ENCODE measurements around the gene ACAD9.
A peak's percentile ranks its signal among the peaks of the same experiment; 100 is the strongest.
"Not testable (repeated sequence)": the region's sequence is repeated elsewhere in the genome, so short reads cannot be mapped to it uniquely, and the experiment has no call there.

Gene ACAD9

DNA sequence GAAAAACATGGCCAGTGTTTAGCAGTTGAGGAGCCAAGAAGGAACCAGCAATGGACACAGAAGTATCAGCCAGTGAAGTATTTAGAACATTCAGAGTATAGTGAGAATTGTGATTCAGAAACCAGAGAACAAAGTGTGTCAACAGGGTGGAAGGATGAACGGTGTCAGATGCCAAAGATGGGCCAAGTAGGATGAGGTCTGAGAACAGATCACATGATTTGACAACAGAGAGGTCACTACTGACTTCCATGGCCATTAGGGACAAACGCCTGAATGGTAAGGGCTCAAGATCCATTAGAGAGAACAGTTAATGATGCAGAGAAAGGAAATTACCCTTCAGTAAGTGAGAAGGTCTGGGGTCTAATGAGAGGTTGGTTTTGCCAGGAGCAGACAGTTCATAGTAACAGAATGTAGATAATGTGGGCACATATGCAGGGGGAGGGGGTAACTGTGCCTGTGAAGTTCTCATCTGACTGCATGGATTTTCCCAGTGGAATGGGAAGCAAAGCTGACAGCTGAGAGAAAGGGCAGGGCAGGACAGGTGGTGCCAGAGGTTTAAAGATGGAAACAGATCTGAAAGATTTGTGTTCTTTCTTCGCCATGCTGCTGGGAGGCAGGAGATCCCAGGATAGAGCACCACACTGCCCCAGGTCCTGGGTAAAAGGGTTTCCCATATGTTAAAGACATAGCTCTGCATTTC is 4.8 kb upstream of the ACAD9 start:
- Histone ChIP-seq H3K36me3 (no peaks in the 10 kb centered on the region), H3K9me3 (no peaks in the 10 kb centered on the region)
- TF ChIP-seq, protein P1, sequence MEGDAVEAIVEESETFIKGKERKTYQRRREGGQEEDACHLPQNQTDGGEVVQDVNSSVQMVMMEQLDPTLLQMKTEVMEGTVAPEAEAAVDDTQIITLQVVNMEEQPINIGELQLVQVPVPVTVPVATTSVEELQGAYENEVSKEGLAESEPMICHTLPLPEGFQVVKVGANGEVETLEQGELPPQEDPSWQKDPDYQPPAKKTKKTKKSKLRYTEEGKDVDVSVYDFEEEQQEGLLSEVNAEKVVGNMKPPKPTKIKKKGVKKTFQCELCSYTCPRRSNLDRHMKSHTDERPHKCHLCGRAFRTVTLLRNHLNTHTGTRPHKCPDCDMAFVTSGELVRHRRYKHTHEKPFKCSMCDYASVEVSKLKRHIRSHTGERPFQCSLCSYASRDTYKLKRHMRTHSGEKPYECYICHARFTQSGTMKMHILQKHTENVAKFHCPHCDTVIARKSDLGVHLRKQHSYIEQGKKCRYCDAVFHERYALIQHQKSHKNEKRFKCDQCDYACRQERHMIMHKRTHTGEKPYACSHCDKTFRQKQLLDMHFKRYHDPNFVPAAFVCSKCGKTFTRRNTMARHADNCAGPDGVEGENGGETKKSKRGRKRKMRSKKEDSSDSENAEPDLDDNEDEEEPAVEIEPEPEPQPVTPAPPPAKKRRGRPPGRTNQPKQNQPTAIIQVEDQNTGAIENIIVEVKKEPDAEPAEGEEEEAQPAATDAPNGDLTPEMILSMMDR (IDR thresholded peaks at IDR 0.05; ENCODE audit: low read depth, low read length) = no peak

DNA sequence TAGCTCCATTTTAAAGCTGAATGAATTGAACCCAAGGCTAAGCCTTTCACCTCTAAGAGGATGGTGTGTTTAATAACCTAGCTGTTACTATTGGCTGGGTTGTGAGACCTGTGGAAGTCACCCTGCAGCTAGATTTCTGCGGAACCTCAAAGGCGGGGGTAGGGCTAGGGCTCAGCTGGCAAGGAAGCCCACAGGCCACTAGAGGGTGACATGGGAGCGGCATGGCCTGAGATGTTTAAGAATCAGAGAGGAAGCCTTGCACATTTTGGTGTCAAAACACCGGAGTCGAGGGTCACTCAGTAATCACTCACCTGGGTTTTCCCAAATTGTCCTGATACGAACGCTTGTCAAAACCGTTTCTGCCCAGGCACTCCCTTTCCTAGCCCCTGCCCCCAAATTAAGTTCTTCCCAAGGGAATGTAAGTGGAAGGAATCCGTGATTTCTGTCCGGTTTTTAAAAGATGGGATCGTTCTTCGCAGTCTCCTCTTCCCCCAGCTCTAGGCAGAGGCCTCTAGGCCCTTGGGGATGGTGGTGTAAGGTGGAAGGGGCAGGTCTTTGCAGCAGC is 3.8 kb upstream of the ACAD9 start:
- Histone ChIP-seq H3K4me3 (ENCODE audit: low read depth, low read length) (peak overlapping the region; percentile 38), H3K36me3 (no peaks in the 10 kb centered on the region), H3K9me3 (no peaks in the 10 kb centered on the region), H3K27me3 (no peaks in the 10 kb centered on the region), H3K4me1 (no peaks in the 10 kb centered on the region; the same call in 1 of the 2 replicates)
- peak; percentile 74 for DNase-seq
- TF ChIP-seq, protein P1 (IDR thresholded peaks at IDR 0.05; ENCODE audit: low read depth, low read length) = peak; percentile 90

More for the DNA sequence above, 4.8 kb upstream of the ACAD9 start:
- no peaks in the 10 kb centered on the region for H3K27me3 ChIP-seq
- no peaks in the 10 kb centered on the region; the same call in 1 of the 2 replicates for H3K4me1 ChIP-seq
- no peak for DNase-seq
- no peak overlapping the region for H3K4me3 ChIP-seq (ENCODE audit: low read depth, low read length)

GRCh38 chr3:128878011-128878457 is 1.4 kb upstream of the ACAD9 start:
- TF ChIP-seq, protein P1 (IDR thresholded peaks at IDR 0.05; ENCODE audit: low read depth, low read length) = no peak
- DNase-seq = no peak
- H3K4me1 ChIP-seq = no peaks in the 10 kb centered on the region; the same call in 1 of the 2 replicates

GRCh38 chr3:128878556-128879124 is 780 bp upstream of the ACAD9 start:
- Histone ChIP-seq H3K4me3 (ENCODE audit: low read depth, low read length) (peak overlapping the region; percentile 96), H3K4me1 (no peaks in the 10 kb centered on the region; the same call in 1 of the 2 replicates), H3K9me3 (no peaks in the 10 kb centered on the region), H3K36me3 (peaks cover 7% of the 10 kb centered on the region), H3K27me3 (no peaks in the 10 kb centered on the region)
- no peak for DNase-seq
- TF ChIP-seq, protein P1 (IDR thresholded peaks at IDR 0.05; ENCODE audit: low read depth, low read length) = no peak

More at GRCh38 chr3:128878011-128878457, 1.4 kb upstream of the ACAD9 start:
- H3K4me3 ChIP-seq (ENCODE audit: low read depth, low read length) = peak overlapping the region; percentile 96
- no peaks in the 10 kb centered on the region for H3K9me3 ChIP-seq
- no peaks in the 10 kb centered on the region for H3K27me3 ChIP-seq
- peaks cover 7% of the 10 kb centered on the region for H3K36me3 ChIP-seq

DNA sequence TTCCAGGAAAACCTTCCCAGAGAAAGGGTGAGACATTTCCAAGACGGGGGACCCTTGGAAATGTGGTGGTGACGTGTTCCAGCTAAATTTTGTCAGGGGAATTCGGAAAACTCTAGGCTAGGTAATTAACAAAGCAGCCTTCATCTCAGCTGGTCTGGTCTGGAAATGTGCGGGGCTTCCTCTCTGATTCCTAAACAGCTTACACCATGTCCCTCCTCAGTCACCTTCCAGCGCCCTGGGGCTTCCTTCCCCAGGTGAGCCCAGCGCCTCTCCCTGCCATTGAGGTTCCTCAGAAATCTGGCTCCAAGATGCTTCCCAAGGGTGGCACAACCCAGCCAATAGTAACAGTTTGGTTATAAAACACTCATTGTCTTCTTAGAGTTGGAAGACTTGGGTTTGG is 571 bp downstream of the ACAD9 start:
- DNase-seq = no peak
- Histone ChIP-seq H3K4me1 (no peaks in the 10 kb centered on the region; the same call in 1 of the 2 replicates), H3K9me3 (no peaks in the 10 kb centered on the region)

DNA sequence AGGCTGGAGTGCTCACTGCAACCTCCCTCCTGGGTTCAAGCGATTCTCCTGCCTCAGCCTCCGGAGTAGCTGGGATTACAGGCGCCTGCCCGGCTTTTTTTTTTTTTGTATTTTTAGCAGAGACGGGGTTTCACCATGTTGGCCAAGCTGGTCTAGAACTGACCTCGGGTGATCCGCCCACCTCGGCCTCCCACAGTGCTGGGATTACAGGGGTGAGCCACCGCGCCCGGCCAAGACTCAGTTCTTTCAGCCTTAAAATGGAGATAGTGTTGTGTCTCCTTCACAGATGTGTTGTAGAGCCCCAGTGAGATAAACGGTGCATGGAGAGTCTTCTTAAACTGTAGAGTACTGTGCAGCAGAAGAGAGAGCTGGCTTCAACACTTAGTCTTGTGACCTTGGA is 1.0 kb downstream of the ACAD9 start:
- H3K27me3 ChIP-seq, H3K4me1 ChIP-seq, H3K9me3 ChIP-seq, DNase-seq: not testable (repeated sequence)
- peak overlapping the region; percentile 96 for H3K4me3 ChIP-seq (ENCODE audit: low read depth, low read length)
- peaks cover 22% of the 10 kb centered on the region for H3K36me3 ChIP-seq

More for the DNA sequence above, 571 bp downstream of the ACAD9 start:
- H3K36me3 ChIP-seq = peaks cover 17% of the 10 kb centered on the region
- H3K27me3 ChIP-seq = no peaks in the 10 kb centered on the region
- TF ChIP-seq, protein P1 (IDR thresholded peaks at IDR 0.05; ENCODE audit: low read depth, low read length) = no peak
- H3K4me3 ChIP-seq (ENCODE audit: low read depth, low read length) = peak overlapping the region; percentile 96
